GM18858 (cell line): ENCODE results near the gene SBSN.

Experiments
- ATAC-seq: cut with Tn5 transposase; IDR thresholded peaks from one replicate; pipeline ENCODE4 v1.9.1; 2021; ENCODE audit not compliant: unreplicated experiment

The SBSN gene

GRCh38 chr19:35508129-35508528 lies 20.0 kb downstream of the SBSN start:
- no peak for ATAC-seq

DNA sequence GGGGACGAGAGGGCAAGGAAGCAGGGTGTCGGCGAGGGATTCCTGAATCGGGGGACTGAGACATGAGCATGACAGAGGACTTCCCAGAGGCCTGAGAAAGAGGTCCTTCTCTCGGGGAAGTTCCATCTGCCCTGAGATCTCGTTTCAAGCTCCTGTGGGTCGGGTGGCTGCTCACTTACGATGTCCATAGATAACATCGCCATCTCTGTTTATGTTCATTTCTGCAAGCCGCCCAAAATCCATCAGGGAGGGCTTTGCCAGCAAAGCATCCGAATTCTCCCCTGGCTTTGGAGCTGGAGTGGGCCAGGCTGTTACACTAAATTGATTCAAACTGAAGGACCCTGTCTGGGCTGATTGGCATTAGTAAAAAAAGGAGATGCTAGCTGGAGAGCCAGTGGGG lies 20.6 kb downstream of the SBSN start:
- no peak for ATAC-seq

DNA sequence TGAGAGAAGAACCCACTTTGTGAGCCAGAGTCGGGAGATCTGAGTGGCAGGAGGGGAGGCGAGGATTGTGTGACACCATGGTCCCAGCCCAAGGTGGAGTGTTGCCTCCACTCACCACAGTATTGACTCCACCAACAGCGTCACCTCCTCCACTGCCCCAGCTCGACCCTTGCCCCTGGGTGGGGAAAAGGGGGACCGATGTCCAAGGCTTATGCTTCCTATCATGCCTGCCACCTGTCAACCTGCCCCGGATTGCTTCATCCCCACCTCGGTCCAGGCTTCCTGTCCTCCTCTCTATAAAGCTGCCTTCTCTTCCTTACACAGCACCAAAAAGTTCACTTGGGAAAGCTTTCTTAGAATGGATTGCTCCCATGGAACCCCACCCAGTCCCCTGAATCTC lies 22.1 kb downstream of the SBSN start:
- no peak for ATAC-seq

DNA sequence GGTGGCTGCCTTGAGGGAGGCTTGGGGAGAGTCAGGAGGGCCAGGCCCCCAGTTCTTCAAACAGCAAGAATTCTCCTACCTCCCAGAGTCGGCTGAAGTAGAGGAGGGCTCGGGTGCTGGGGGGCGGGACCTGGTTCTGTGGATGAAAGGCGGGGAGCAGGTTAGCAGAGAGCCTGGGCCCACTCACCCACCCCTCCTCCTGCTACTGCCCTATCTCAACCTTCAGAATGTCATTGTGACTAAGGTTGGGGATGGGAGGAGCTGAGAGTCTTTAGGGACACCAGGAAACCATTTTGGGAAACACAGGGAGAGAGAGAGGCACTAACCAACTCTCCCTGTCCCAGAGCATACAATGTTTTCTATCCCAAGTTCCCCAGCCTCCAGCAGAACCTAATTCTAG lies 25.4 kb downstream of the SBSN start:
- ATAC-seq = no peak

GRCh38 chr19:35501684-35502083 lies 26.4 kb downstream of the SBSN start:
- ATAC-seq = no peak

DNA sequence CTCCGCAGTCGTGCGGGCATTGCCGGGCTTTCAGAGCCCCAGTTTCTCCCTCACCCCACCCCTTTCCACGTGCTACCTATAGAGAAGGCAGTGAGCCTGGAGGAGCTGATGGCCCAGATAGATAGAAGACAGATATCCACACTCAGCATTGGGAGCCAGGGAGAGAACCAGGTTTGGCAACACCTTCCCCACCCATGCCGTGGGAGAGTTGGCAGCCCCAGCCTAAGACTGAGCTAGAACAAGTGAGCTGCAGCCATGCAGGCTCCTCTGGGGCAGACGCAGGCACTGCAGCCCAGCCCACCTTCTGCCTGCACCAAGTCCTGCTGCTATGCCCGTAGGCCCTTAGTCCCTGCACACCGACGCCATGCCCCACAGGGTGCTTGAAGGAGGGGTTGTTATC lies 27.5 kb downstream of the SBSN start:
- ATAC-seq = no peak

GRCh38 chr19:35498984-35499527 lies 29.1 kb downstream of the SBSN start:
- ATAC-seq = no peak

DNA sequence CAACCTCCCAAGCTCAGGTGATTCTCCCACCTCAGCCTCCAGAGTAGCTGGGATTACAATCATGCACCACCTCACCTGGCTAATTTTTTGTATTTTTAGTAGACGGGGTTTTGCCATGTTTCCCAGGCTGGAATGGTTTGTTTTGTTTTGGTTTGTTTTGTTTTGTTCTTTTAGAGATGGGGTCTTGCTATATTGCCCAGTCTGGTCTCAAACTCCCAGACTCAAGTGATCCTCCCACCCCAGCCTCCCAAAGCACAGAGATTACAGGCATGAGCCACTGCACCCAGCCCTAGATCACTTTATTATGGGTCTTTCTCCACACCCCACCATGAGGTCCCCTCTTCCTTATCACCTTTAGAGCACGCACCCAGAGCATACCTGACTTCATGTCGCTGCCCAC lies 29.9 kb downstream of the SBSN start:
- no peak for ATAC-seq

- no peak for ATAC-seq
These were observed 30.7 kb downstream of the SBSN start for GRCh38 chr19:35497406-35497805.

GRCh38 chr19:35495107-35496064 lies 32.7 kb downstream of the SBSN start:
- ATAC-seq = no peak

GRCh38 chr19:35493971-35494370 lies 34.1 kb downstream of the SBSN start:
- no peak for ATAC-seq

DNA sequence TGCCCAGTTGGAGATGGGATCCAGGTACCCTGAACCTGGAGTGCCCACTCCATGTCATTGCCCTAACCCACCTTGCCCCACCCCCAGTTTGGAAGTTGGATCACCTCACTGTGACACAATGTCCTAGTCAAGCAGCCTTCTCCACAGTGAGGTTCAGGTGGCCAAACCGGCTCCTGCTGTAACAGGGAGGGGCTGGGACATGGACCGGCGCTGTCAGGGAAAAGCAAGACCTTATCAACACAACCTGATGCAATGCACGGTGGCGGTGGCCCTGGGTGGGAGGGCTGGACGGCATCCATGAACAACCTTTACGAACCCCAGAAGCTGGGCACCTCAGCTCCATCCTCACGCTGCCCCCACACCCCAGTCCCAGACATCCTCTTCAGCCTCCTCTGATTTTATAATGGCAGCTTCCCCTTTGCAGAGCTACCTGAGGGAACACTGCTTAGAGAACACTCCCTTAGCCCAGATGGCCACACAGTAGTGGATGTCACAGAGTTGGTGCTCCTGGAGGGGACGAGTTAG lies 36.2 kb downstream of the SBSN start:
- no peak for ATAC-seq

- ATAC-seq = no peak
These were observed 37.7 kb downstream of the SBSN start, which contains the start of gene KRTDAP for GRCh38 chr19:35490364-35490763. Gene KRTDAP (minus strand): TSS chr19:35490464. CDS start chr19:35490442, 22 bp downstream.

- no peak for ATAC-seq
These were observed 39.4 kb downstream of the SBSN start for GRCh38 chr19:35488677-35489076.

GRCh38 chr19:35487656-35488182 lies 40.4 kb downstream of the SBSN start:
- ATAC-seq = no peak

DNA sequence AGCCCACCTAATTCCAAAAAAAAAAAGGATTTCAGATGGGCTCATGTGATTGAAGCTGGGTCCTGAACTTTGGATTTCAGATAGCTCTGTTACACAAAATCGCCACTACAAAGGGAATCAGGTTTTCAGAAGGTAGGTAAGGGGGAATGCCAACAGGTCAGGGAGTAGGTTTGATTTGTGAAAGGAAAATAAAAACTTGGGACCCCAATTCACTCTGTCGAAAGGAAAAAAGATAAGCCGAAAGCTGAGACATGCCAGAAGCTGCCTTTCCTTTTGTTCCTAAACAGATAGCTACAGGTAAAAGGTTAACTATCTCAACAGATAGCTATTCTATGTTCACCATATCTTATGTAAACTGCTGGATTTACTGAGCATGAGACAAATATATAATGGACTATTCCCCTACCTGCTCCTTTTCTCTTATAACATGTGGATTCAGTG lies 41.8 kb downstream of the SBSN start:
- no peak for ATAC-seq

- ATAC-seq = no peak
These were observed 43.7 kb downstream of the SBSN start for GRCh38 chr19:35484252-35485036.

- no peak for ATAC-seq
These were observed 45.0 kb downstream of the SBSN start for GRCh38 chr19:35483089-35483488.

DNA sequence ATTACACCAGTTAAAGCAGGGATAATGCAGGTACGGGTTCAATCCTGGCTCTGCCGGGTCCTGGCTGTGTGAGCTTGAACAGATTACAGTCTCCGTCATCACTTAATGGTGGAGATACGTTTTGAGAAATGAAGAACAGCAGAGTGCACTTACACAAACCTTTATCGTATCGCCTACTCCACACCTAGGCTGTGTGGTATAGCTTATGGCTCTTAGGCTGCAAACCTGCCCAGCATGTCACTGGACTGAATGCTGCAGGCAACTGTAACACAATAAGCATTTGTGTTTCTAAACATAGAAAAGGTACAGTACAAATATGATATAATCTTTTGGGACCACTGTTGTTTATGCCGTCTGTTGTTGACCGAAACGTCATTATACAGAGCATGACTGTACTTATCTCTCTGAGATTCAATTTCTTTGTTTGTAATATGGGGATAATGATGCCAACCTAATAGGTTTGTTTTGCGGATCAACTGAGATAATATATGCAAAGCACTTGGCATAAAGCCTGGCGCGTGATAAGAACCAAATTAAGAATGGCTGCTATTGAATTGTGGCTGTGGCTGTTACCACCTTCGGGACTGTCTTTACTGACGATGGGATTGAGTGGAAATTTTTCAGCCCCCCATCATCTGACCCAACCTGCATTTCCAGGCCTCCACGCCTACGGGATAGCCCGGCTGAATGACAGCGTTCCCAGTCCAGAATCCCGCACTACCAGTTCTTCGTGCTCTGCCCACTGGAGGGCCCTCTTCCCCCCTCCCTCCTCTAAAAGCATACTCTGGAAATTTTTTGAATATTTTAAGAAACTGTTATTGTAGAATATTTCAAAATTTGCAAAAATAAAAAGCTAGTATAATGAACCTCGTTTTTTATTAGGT lies 49.1 kb downstream of the SBSN start:
- no peak for ATAC-seq

- ATAC-seq = no peak
These were observed 52.0 kb downstream of the SBSN start for GRCh38 chr19:35476149-35476548.
